Sigmoid colon (tissue), 7 donors: ENCODE measurements around the gene SERPINH1. TPM values are rescaled to one million over a fixed set of nuclear protein-coding genes. Genes with fewer than 3 reads are reported as not detected.

ENCODE experiments used
- DNase-seq: peaks from one replicate; pipeline ENCODE4 v3.0.0-alpha.2; 2019
- H3K27ac ChIP-seq, 4 donors: fragments of 200-600 bp; sonication (generic); one replicate each; pipeline ENCODE4 v1.5.1; 2016 to 2019; ENCODE audit warnings: mild to moderate bottlenecking in 1 of 4
- H3K27me3 ChIP-seq, 3 donors: fragments of 200-600 bp; sonication (generic); one replicate each; pipeline ENCODE4 v1.5.1; 2019; ENCODE audit warnings: mild to moderate bottlenecking in 1 of 3
- H3K36me3 ChIP-seq, 4 donors: fragments of 200-600 bp; sonication (generic); one replicate each; pipeline ENCODE4 v1.5.1; 2016 to 2019
- H3K4me1 ChIP-seq, 4 donors: fragments of 200-600 bp; sonication (generic); one replicate each; pipeline ENCODE4 v1.5.1; 2017 to 2019
- H3K4me3 ChIP-seq, 4 donors: fragments of 200-600 bp; sonication (generic); one replicate each; pipeline ENCODE4 v1.5.1; 2017 to 2019; ENCODE audit warnings: mild to moderate bottlenecking in 2 of 4, moderate library complexity in 1 of 4
- H3K9me3 ChIP-seq, 4 donors: fragments of 200-600 bp in 3 of 4; sonication (generic) in 3 of 4; one replicate each; pipeline versions ENCODE4 v1.5.1 to v1.6.1; 2013 to 2019
- CTCF ChIP-seq, 4 experiments: fragments of 450-650 bp in 3 of 4; fragments of 200-600 bp in 1 of 4; IDR thresholded peaks; one replicate each; pipeline ENCODE4 v1.5.1; 2016 to 2019; ENCODE audit warnings: antibody characterized with exemption in 4 of 4, mild to moderate bottlenecking in 3 of 4, moderate library complexity in 2 of 4
- EP300 ChIP-seq, 4 donors: sonication (generic); formaldehyde crosslinking; IDR thresholded peaks; one replicate each; pipeline ENCODE4 v1.6.1; 2017; ENCODE audit warnings: antibody characterized with exemption in 4 of 4
- POLR2A ChIP-seq, 2 donors: fragments of 450-650 bp; IDR thresholded peaks; one replicate each; pipeline ENCODE4 v1.6.1; 2016; ENCODE audit warnings: antibody characterized with exemption in 2 of 2, mild to moderate bottlenecking in 2 of 2, moderate library complexity in 2 of 2
- POLR2AphosphoS5 ChIP-seq, 4 donors: sonication (generic); formaldehyde crosslinking; IDR thresholded peaks; one replicate each; pipeline ENCODE4 v1.6.1; 2017; ENCODE audit warnings: antibody characterized with exemption in 4 of 4
- WGBS, 2 donors: extraction: QIAGEN DNeasy Blood & Tissue Kit; methylation state at CpG; one replicate each; pipeline ENCODE4 v1.1.7; 2013; 5-methylcytosine and 5-hydroxymethylcytosine counted together
- intact Hi-C: fragments of 100-400 bp; cut with DNase I; formaldehyde crosslinking; loops from one replicate; pipeline ENCODE4 v1.15.1; 2023
- polyA plus RNA-seq, 3 donors: library from polyadenylated mRNA; stranded (reverse); fragments of 200-250 nt; gene quantifications; one replicate each; pipeline ENCODE4 v1.2.3, GENCODE V29; 2013
- total RNA-seq, 4 donors: library from RNA; depleted of rRNA; stranded (reverse); fragments of >200 nt; gene quantifications; one replicate each; pipeline ENCODE4 v1.1.0, GENCODE V29; 2016
- donor health status: healthy with polysubstance abuse.
- donor health status: Bipolar disorder and iron deficiency.
- donor health status: healthy.

The SERPINH1 gene
- total and polyA plus RNA-seq, 7 donors: 12.0 to 201 (median 151) TPM

DNA sequence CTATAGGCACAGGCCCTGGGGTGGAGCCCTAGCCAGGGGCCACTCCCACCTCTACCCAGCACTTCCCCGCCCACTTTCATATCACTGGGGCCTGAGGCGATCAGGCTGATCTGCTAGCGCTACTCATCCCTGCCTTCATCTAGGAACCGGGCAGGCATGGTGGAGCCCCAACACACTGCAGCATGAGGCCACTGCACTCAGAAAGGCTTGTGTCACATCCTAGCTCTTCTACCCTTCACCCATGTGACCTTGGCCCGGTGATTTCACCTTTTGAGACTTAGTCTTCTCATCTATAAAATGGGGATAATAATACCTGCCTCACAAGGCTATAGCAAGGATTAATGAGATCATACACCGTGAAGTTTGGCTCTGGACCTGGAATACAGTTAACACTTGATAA is 18.2 kb upstream of the SERPINH1 start:
- DNase-seq: no peak
- no peaks in the 10 kb centered on the region for H3K27me3 ChIP-seq
- H3K4me1 ChIP-seq: peaks cover 0 to 8% (median 6%) of the 10 kb centered on the region in 4 donors
- intact Hi-C loops: no loop called here
- TF ChIP-seq CTCF (IDR thresholded peaks at IDR 0.05) (no peak), POLR2A (IDR thresholded peaks at IDR 0.05) (no peak), EP300 (IDR thresholded peaks at IDR 0.05) (no peak), POLR2AphosphoS5 (IDR thresholded peaks at IDR 0.05) (no peak)
- WGBS, 2 donors: 52 to 87% methylated on average over 6 of the region's 6 CpGs
- H3K4me3 ChIP-seq: no peak overlapping the region
- H3K27ac ChIP-seq: no peak overlapping the region
- no peaks in the 10 kb centered on the region for H3K9me3 ChIP-seq
- no peaks in the 10 kb centered on the region for H3K36me3 ChIP-seq

GRCh38 chr11:75547177-75547576 is 14.9 kb upstream of the SERPINH1 start:
- intact Hi-C loops: loop anchor here (1.0 to 5.0 kb wide), 4 partner anchors 30 to 220 kb away; partner anchors contain the start of genes DGAT2 and MAP6
- H3K27me3 ChIP-seq: no peaks in the 10 kb centered on the region
- no peak overlapping the region for H3K27ac ChIP-seq
- H3K4me3 ChIP-seq: no peak overlapping the region
- TF ChIP-seq POLR2AphosphoS5 (IDR thresholded peaks at IDR 0.05): no peak
- TF ChIP-seq CTCF (IDR thresholded peaks at IDR 0.05): no peak
- no peak for TF ChIP-seq POLR2A (IDR thresholded peaks at IDR 0.05)
- TF ChIP-seq EP300 (IDR thresholded peaks at IDR 0.05): no peak
- no peak for DNase-seq
- no peaks in the 10 kb centered on the region for H3K9me3 ChIP-seq
- peaks cover 0 to 8% (median 6%) of the 10 kb centered on the region in 4 donors for H3K4me1 ChIP-seq
- 90 to 96% methylated on average over 1 of the region's 1 CpG for WGBS, 2 donors
- no peaks in the 10 kb centered on the region for H3K36me3 ChIP-seq

GRCh38 chr11:75547617-75548058 is 14.4 kb upstream of the SERPINH1 start:
- intact Hi-C loops: loop anchor here (1.0 to 5.0 kb wide), 4 partner anchors 30 to 220 kb away; partner anchors contain the start of genes DGAT2 and MAP6
- 25% methylated on average over 7 of the region's 7 CpGs for WGBS, 2 donors
- Histone ChIP-seq H3K4me3 (no peak overlapping the region), H3K36me3 (no peaks in the 10 kb centered on the region), H3K27ac (peak overlapping the region in 2 of 4 donors; percentile 9 to 47), H3K27me3 (no peaks in the 10 kb centered on the region), H3K9me3 (no peaks in the 10 kb centered on the region), H3K4me1 (peaks cover 0 to 8% (median 6%) of the 10 kb centered on the region in 4 donors)
- peak; percentile 89 for DNase-seq
- TF ChIP-seq POLR2A (IDR thresholded peaks at IDR 0.05) (no peak), CTCF (IDR thresholded peaks at IDR 0.05) (peak; percentile 84 to 91 (median 86))

DNA sequence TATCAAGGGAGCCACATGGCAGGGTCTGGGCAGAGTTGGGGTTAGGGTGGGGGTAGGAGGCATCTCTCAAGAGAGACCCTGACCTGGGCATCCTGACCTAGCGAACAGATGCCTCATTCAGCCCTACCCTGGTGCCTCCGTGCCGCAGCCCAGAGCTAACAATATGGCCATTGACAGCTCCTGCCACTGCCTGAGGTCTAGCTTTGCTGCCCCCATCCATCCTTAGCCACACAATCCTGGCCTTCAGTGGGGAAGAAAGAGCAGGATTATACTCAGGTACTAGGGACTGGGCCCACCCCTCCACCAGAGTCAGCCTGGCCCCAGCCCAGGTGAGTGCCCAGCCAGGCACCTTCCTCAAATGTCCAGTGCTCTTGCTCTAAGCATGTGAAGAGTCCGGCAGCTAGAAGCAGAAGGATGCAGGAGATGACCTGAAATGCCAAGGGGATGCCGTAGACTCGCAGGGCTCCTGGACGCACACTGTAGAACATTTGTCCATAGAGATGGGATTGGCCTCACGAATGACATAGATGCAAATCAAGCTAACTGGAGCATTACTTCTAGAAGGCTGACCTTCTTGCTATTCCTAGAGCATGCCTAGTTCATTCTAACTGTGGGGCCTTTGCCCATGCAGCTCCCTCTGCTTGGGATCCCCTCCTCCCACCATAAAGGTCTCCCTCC is 13.3 kb upstream of the SERPINH1 start:
- intact Hi-C loops: loop anchor here (5.0 kb wide), 2 partner anchors 119 to 219 kb away; partner anchors contain the start of genes DGAT2 and MAP6
- no peak for DNase-seq
- H3K36me3 ChIP-seq: no peaks in the 10 kb centered on the region
- WGBS, 2 donors: 94% methylated on average over 8 of the region's 8 CpGs
- H3K27ac ChIP-seq: no peak overlapping the region
- H3K4me1 ChIP-seq: peaks cover 0 to 17% (median 11%) of the 10 kb centered on the region in 4 donors
- no peaks in the 10 kb centered on the region for H3K27me3 ChIP-seq
- H3K4me3 ChIP-seq: no peak overlapping the region
- H3K9me3 ChIP-seq: no peaks in the 10 kb centered on the region
- TF ChIP-seq EP300 (IDR thresholded peaks at IDR 0.05) (no peak), CTCF (IDR thresholded peaks at IDR 0.05) (no peak), POLR2AphosphoS5 (IDR thresholded peaks at IDR 0.05) (no peak), POLR2A (IDR thresholded peaks at IDR 0.05) (no peak)
